K562 (cell line): ENCODE measurements around the gene FAM234A. TPM values are rescaled to one million over a fixed set of nuclear protein-coding genes. Genes with fewer than 3 reads are reported as not detected.

ENCODE experiments used
- CEBPB ChIP-seq: fragments of 450-650 bp; IDR thresholded peaks from 2 replicates; pipeline ENCODE4 v1.6.1; 2016; ENCODE audit warnings: missing genetic modification characterization, missing compliant biosample characterization
- CXXC5 ChIP-seq: fragments of 250-450 bp; sonication (Bioruptor Pico); IDR thresholded peaks from 2 replicates; pipeline ENCODE4 v1.8.0; 2022; ENCODE audit warnings: inconsistent platforms, mild to moderate bottlenecking, moderate library complexity
- DIDO1 ChIP-seq: fragments of 450-650 bp; IDR thresholded peaks from 2 replicates; pipeline ENCODE4 v1.6.1; 2016; ENCODE audit warnings: low read depth, missing biosample characterization, missing genetic modification characterization
- ETV5 ChIP-seq: sonication (generic); formaldehyde crosslinking; IDR thresholded peaks from 2 replicates; pipeline ENCODE4 v1.4.0; 2020; ENCODE audit warnings: low read depth, mild to moderate bottlenecking, missing genetic modification reagents
- ETV6 ChIP-seq, 3 experiments: fragments of 150-350 bp in 1 of 3; sonication (generic) in 1 of 3; formaldehyde crosslinking in 1 of 3; IDR thresholded peaks; 2 replicates each; pipeline versions ENCODE4 v1.6.1 to v1.8.0; 2014 to 2022; ENCODE audit warnings: borderline replicate concordance in 2 of 3, low read depth in 2 of 3, antibody characterized with exemption in 1 of 3, low read length in 1 of 3, mild to moderate bottlenecking in 1 of 3, missing genetic modification reagents in 1 of 3
- GABPB2 ChIP-seq: fragments of 250-450 bp; sonication (Bioruptor Pico); conservative IDR thresholded peaks from 2 replicates; pipeline ENCODE4 v1.5.1; 2021; ENCODE audit warnings: mild to moderate bottlenecking
- KAT7 ChIP-seq: sonication (generic); formaldehyde crosslinking; IDR thresholded peaks from 2 replicates; pipeline ENCODE4 v1.8.0; 2022; ENCODE audit warnings: missing genetic modification reagents, mild to moderate bottlenecking, borderline replicate concordance
- MYC ChIP-seq, 2 experiments: fragments of 250-450 bp in 1 of 2; sonication (Bioruptor Pico) in 1 of 2; IDR thresholded peaks; 2 replicates each; pipeline versions ENCODE4 v1.5.1 to v1.6.1; 2012 to 2021; ENCODE audit warnings: low read depth in 2 of 2, borderline replicate concordance in 1 of 2, improper control_type of control experiment in 1 of 2, low read length in 1 of 2, mild to moderate bottlenecking in 1 of 2, moderate library complexity in 1 of 2
- NFE2L1 ChIP-seq: fragments of 450-650 bp; IDR thresholded peaks from 2 replicates; pipeline ENCODE4 v1.6.1; 2016; ENCODE audit warnings: missing genetic modification characterization, low read depth, mild to moderate bottlenecking, missing compliant biosample characterization, moderate library complexity, borderline replicate concordance
- NFXL1 ChIP-seq: fragments of 450-650 bp; formaldehyde crosslinking; IDR thresholded peaks from 2 replicates; pipeline ENCODE4 v1.4.0; 2021; ENCODE audit warnings: mild to moderate bottlenecking
- POLR2H ChIP-seq: IDR thresholded peaks from 2 replicates; pipeline ENCODE4 v1.6.1; 2016; ENCODE audit warnings: missing genetic modification characterization, low read depth, mild to moderate bottlenecking, control low read depth, missing compliant biosample characterization, moderate library complexity
- RFX1 ChIP-seq: fragments of 450-650 bp; IDR thresholded peaks from 2 replicates; pipeline ENCODE4 v1.6.1; 2016; ENCODE audit warnings: mild to moderate bottlenecking, moderate library complexity
- SIN3B ChIP-seq: fragments of 450-650 bp; IDR thresholded peaks from 2 replicates; pipeline ENCODE4 v1.6.1; 2017; ENCODE audit warnings: low read depth, mild to moderate bottlenecking, moderate library complexity
- SUPT5H ChIP-seq: fragments of 450-650 bp; IDR thresholded peaks from 2 replicates; pipeline ENCODE4 v1.6.1; 2016
- TAF15 ChIP-seq: fragments of 200-400 bp; formaldehyde crosslinking; IDR thresholded peaks from 2 replicates; pipeline ENCODE4 v1.6.1; 2017; ENCODE audit warnings: mild to moderate bottlenecking, low read depth, low read length, moderate library complexity
- TAL1 ChIP-seq: fragments of 450-650 bp; IDR thresholded peaks from 2 replicates; pipeline ENCODE4 v1.6.1; 2016; ENCODE audit warnings: mild to moderate bottlenecking
- TCF15 ChIP-seq: fragments of 250-450 bp; sonication (Bioruptor Pico); IDR thresholded peaks from 2 replicates; pipeline ENCODE4 v1.8.0; 2022; ENCODE audit warnings: moderate library complexity, mild to moderate bottlenecking, inconsistent platforms
- TCF7L2 ChIP-seq: fragments of 150-350 bp; IDR thresholded peaks from 2 replicates; pipeline ENCODE4 v1.6.1; 2016; ENCODE audit warnings: low read depth, mild to moderate bottlenecking, low read length, moderate library complexity
- TFE3 ChIP-seq: fragments of 450-650 bp; formaldehyde crosslinking; IDR thresholded peaks from 2 replicates; pipeline ENCODE4 v1.4.0; 2020; ENCODE audit warnings: mild to moderate bottlenecking, mixed read lengths
- ZBTB12 ChIP-seq: fragments of 250-450 bp; sonication (Bioruptor Pico); IDR thresholded peaks from 2 replicates; pipeline ENCODE4 v1.4.0; 2020
- ZFP91 ChIP-seq: sonication (generic); formaldehyde crosslinking; IDR thresholded peaks from 2 replicates; pipeline ENCODE4 v1.8.0; 2022; ENCODE audit warnings: mild to moderate bottlenecking, missing genetic modification reagents
- ZNF431 ChIP-seq: sonication (generic); formaldehyde crosslinking; IDR thresholded peaks from 2 replicates; pipeline ENCODE4 v1.8.0; 2022; ENCODE audit warnings: mild to moderate bottlenecking, missing genetic modification reagents
- ZNF644 ChIP-seq: fragments of 200-800 bp; sonication (Bioruptor generic); IDR thresholded peaks from 2 replicates; pipeline ENCODE4 v1.6.1; 2016; ENCODE audit warnings: low read depth, missing genetic modification characterization, missing compliant biosample characterization
- polyA plus RNA-seq, 8 experiments: library from polyadenylated mRNA; depleted of rRNA in 4 of 8; stranded (reverse) in 5 of 8; unstranded in 3 of 8; fragments of >200 nt; fragmentation: Nextera tagmentation in 2 of 8; fragmentation: Illumina TruSeq in 1 of 8; extraction: Ambion mirVana in 2 of 8; extraction: Trizol in 1 of 8; gene quantifications; 2 replicates each; pipeline versions ENCODE4 v1.2.1 to v1.2.3, GENCODE V29; 2011 to 2014; ENCODE audit warnings: inconsistent platforms in 1 of 8, missing spikeins in 1 of 8
- total RNA-seq, 7 experiments: library from RNA; depleted of rRNA in 6 of 7; stranded (reverse); fragments of >200 nt in 6 of 7; fragmentation: Illumina TruSeq in 2 of 7; extraction: Trizol in 2 of 7; gene quantifications; 2 replicates each; pipeline versions ENCODE4 v1.2.1 to v1.2.3, GENCODE V29; 2011 to 2021; ENCODE audit warnings: low replicate concordance in 1 of 7

Gene FAM234A
- total and polyA plus RNA-seq, 9 of the 15 experiments (the other 6 are each of a cell fraction or from before 2014, with no cell fraction given) = 1.0 to 47.9 (median 15.0) TPM

GRCh38 chr16:234468-235305 lies at the start of gene FAM234A (continued):
- TF ChIP-seq TAF15 (no peak), MYC (IDR thresholded peaks at IDR 0.05; ENCODE audit: low read depth, low read length) (peak; percentile 65), MYC (CRISPR knock-in tag; IDR thresholded peaks at IDR 0.05; ENCODE audit: borderline replicate concordance, low read depth) (no peak), ZBTB12 (CRISPR knock-in tag) (peak; percentile 88), TCF7L2 (no peak), SUPT5H (peak; percentile 80), ETV5 (CRISPR knock-in tag) (0 out of 2 replicates have a peak, but pooled peaks have one; percentile 14), POLR2H (tag) (peak; percentile 79), ZNF644 (tag) (no peak), ZFP91 (peak; percentile 14; the same call in 1 of the 2 replicates), ZNF431 (CRISPR knock-in tag) (no peak), TCF15 (no peak), GABPB2 (CRISPR knock-in tag) (no peak), NFXL1 (CRISPR knock-in tag) (no peak), TAL1 (0 out of 2 replicates have a peak, but pooled peaks have one; percentile 9), SIN3B (peak; percentile 66), RFX1 (peak; percentile 94), TFE3 (CRISPR knock-in tag) (no peak), CXXC5 (peak; percentile 87), DIDO1 (tag) (no peak), NFE2L1 (no peak), KAT7 (no peak), CEBPB (tag) (peak; percentile 93), ETV6 (IDR thresholded peaks at IDR 0.05; ENCODE audit: borderline replicate concordance in 1 of 2, low read depth in 2 of 2, low read length in 1 of 2) (no peak), ETV6 (CRISPR knock-in tag; IDR thresholded peaks at IDR 0.05; ENCODE audit: borderline replicate concordance) (0 out of 2 replicates have a peak, but pooled peaks have one; percentile 10)
